B cell (primary cell): Measurements from ENCODE around the gene FEM1C. TPM values are rescaled to one million over a fixed set of nuclear protein-coding genes. Genes with fewer than 3 reads are reported as not detected.

Experiments used
- ATAC-seq: fragments of 200-7000 bp; cut with Tn5 transposase; one replicate; pipeline ENCODE4 v1.10.0; 2021; ENCODE audit warnings: low read depth, mild to moderate bottlenecking, moderate number of reproducible peaks, moderate library complexity
- CTCF ChIA-PET: fragments of 350-600 bp; sonication (Branson Sonifier 250); formaldehyde crosslinking; loops from one replicate; lab custom pipeline; 2021; ENCODE audit warnings: antibody characterized with exemption, inconsistent platforms; lab: Charles Lee
- POLR2A ChIA-PET: fragments of 350-600 bp; sonication (Branson Sonifier 250); formaldehyde crosslinking; loops from one replicate; lab custom pipeline; 2021; ENCODE audit warnings: antibody characterized with exemption; lab: Charles Lee
- DNase-seq: peaks from one replicate; pipeline ENCODE4 v3.0.0; 2013
- H2AFZ ChIP-seq: 2 replicates; pipeline ENCODE4 v1.6.1; 2012; ENCODE audit warnings: mild to moderate bottlenecking, low read depth, low read length; ENCODE audit not compliant: insufficient read depth, poor library complexity, severe bottlenecking
- H3K27ac ChIP-seq, 2 donors: 1 replicate in 1 of 2; 2 replicates in 1 of 2; pipeline ENCODE4 v1.5.1; 2012 to 2013; ENCODE audit warnings: low read length in 2 of 2, mild to moderate bottlenecking in 2 of 2, moderate library complexity in 1 of 2
- H3K27me3 ChIP-seq, 4 experiments: fragments of 200-600 bp in 1 of 4; sonication (generic) in 1 of 4; replicated peaks in 1 of 4; 1 replicate in 2 of 4; 2 replicates in 2 of 4; pipeline versions ENCODE4 v1.6.1 to v1.7.0; 2013 to 2016; ENCODE audit warnings: low read length in 3 of 4, mild to moderate bottlenecking in 2 of 4, mixed read lengths in 1 of 4, moderate library complexity in 1 of 4; ENCODE audit not compliant: insufficient read depth in 4 of 4, control insufficient read depth in 3 of 4; ENCODE audit errors: control extremely low read depth in 1 of 4
- H3K36me3 ChIP-seq, 2 experiments: replicated peaks in 1 of 2; 1 replicate in 1 of 2; 2 replicates in 1 of 2; pipeline versions ENCODE4 v1.6.1 to v1.7.1; 2013; ENCODE audit warnings: low read length in 1 of 2; ENCODE audit not compliant: insufficient read depth in 2 of 2, control insufficient read depth in 1 of 2; ENCODE audit errors: control extremely low read depth in 1 of 2, extremely low read depth in 1 of 2
- H3K4me1 ChIP-seq, 2 donors: fragments of 200-600 bp in 1 of 2; sonication (generic) in 1 of 2; 1 replicate in 1 of 2; 2 replicates in 1 of 2; pipeline versions ENCODE4 v1.5.1 to v1.6.1; 2013 to 2017; ENCODE audit warnings: low read length in 2 of 2; ENCODE audit not compliant: control insufficient read depth in 2 of 2, insufficient read depth in 2 of 2
- H3K4me2 ChIP-seq: replicated peaks from 2 replicates; pipeline ENCODE3; 2012; ENCODE audit warnings: mild to moderate bottlenecking, low read depth, low read length; ENCODE audit not compliant: poor library complexity, severe bottlenecking
- H3K4me3 ChIP-seq, 5 experiments: fragments of 200-600 bp in 1 of 5; sonication (generic) in 1 of 5; 1 replicate in 3 of 5; 2 replicates in 2 of 5; pipeline versions ENCODE4 v1.5.1 to v1.7.0; 2011 to 2016; ENCODE audit warnings: low read length in 4 of 5, mild to moderate bottlenecking in 4 of 5, low read depth in 2 of 5, control low read depth in 1 of 5, moderate library complexity in 1 of 5; ENCODE audit not compliant: insufficient read depth in 1 of 5; ENCODE audit errors: control extremely low read depth in 1 of 5, extremely low read depth in 1 of 5
- H3K79me2 ChIP-seq: fragments of 200-600 bp; sonication (generic); one replicate; pipeline ENCODE4 v1.6.0; 2016; ENCODE audit warnings: low read length; ENCODE audit not compliant: control insufficient read depth, insufficient read depth
- H3K9ac ChIP-seq: fragments of 200-600 bp; sonication (generic); 2 replicates; pipeline ENCODE4 v1.6.1; 2017; ENCODE audit warnings: mild to moderate bottlenecking, low read length, moderate library complexity
- H3K9me3 ChIP-seq, 3 donors: one replicate each; pipeline versions ENCODE4 v1.6.1 to v1.7.1; 2013; ENCODE audit warnings: low read length in 2 of 3; ENCODE audit not compliant: control insufficient read depth in 2 of 3, insufficient read depth in 1 of 3; ENCODE audit errors: control extremely low read depth in 1 of 3
- H4K20me1 ChIP-seq: 2 replicates; pipeline ENCODE4 v1.6.0; 2012; ENCODE audit warnings: mild to moderate bottlenecking, low read length; ENCODE audit not compliant: insufficient read depth, control insufficient read depth, poor library complexity, severe bottlenecking
- H3K27ac Mint-ChIP-seq: one replicate; pipeline ENCODE4 v1.8.0; 2021; ENCODE audit warnings: mixed read lengths
- H3K27me3 Mint-ChIP-seq: one replicate; pipeline ENCODE4 v1.8.0; 2021; ENCODE audit warnings: mixed read lengths
- H3K4me1 Mint-ChIP-seq: one replicate; pipeline ENCODE4 v1.8.0; 2021; ENCODE audit warnings: mixed read lengths
- H3K4me3 Mint-ChIP-seq: one replicate; pipeline ENCODE4 v1.8.0; 2021; ENCODE audit warnings: mixed read lengths
- H3K9me3 Mint-ChIP-seq: one replicate; pipeline ENCODE4 v1.8.0; 2022; ENCODE audit warnings: mixed read lengths; ENCODE audit not compliant: insufficient read depth
- CTCF ChIP-seq: fragments of 200-600 bp; IDR thresholded peaks from one replicate; pipeline ENCODE4 v1.8.0; 2022; ENCODE audit warnings: antibody characterized with exemption, mild to moderate bottlenecking
- EZH2 ChIP-seq: IDR thresholded peaks from 2 replicates; pipeline ENCODE4 v1.6.1; 2012; ENCODE audit warnings: borderline replicate concordance, low read depth, mild to moderate bottlenecking, moderate library complexity, low read length; ENCODE audit not compliant: insufficient read depth, poor library complexity, severe bottlenecking
- WGBS: methylation state at CpG from one replicate; pipeline ENCODE4 v1.1.5; 2013; ENCODE audit warnings: missing lambda C conversion rate; ENCODE audit not compliant: insufficient coverage; 5-methylcytosine and 5-hydroxymethylcytosine counted together
- intact Hi-C: fragments of 100-400 bp; cut with micrococcal nuclease; formaldehyde crosslinking; loops from one replicate; pipeline ENCODE4 v1.10.0; 2022
- polyA plus RNA-seq: library from polyadenylated mRNA; depleted of rRNA; stranded (reverse); fragments of >200 nt; gene quantifications from 2 replicates; pipeline ENCODE4 v1.2.3, GENCODE V29; 2012
- total RNA-seq, 2 donors: library from RNA; stranded (reverse); fragments of 120-200 nt in 1 of 2; gene quantifications; 1 replicate in 1 of 2; 2 replicates in 1 of 2; pipeline versions ENCODE4 v1.2.3 to v1.2.4, GENCODE V29; 2013 to 2022

FEM1C gene
- total and polyA plus RNA-seq, 2 donors (not counting 1 experiment from before 2014, with no cell fraction given): 14.9 to 18.7 TPM

GRCh38 chr5:115561176-115561575, 16.6 kb upstream of the FEM1C start:
- no peak for DNase-seq
- Histone ChIP-seq H3K36me3 (no peaks in the 10 kb centered on the region), H3K4me2 (no peak overlapping the region), H2AFZ (no peak overlapping the region), H3K4me1 (no peaks in the 10 kb centered on the region), H4K20me1 (no peaks in the 10 kb centered on the region), H3K9ac (no peak overlapping the region), H3K79me2 (no peaks in the 10 kb centered on the region), H3K9me3 (peaks cover 0 to 4% (median 0%) of the 10 kb centered on the region in 3 donors), H3K4me3 (no peak overlapping the region), H3K27me3 (no peaks in the 10 kb centered on the region), H3K27ac (no peak overlapping the region)
- 86% methylated on average over 1 of the region's 3 CpGs for WGBS
- no peaks in the 10 kb centered on the region for H3K9me3 Mint-ChIP-seq
- CTCF ChIA-PET: interaction anchor here (1.5 kb wide), 2 partner anchors 252 kb away, joined by 4 to 5 read pairs; no protein-coding TSS in a partner anchor
- H3K27ac Mint-ChIP-seq: no peak overlapping the region
- intact Hi-C loops: no loop called here
- ATAC-seq: no peak
- POLR2A ChIA-PET: no interaction called here
- no peak for TF ChIP-seq EZH2
- no peak for TF ChIP-seq CTCF
- H3K27me3 Mint-ChIP-seq: no peaks in the 10 kb centered on the region
- no peak overlapping the region for H3K4me3 Mint-ChIP-seq
- no peaks in the 10 kb centered on the region for H3K4me1 Mint-ChIP-seq

- Histone ChIP-seq H4K20me1 (no peaks in the 10 kb centered on the region), H3K79me2 (no peaks in the 10 kb centered on the region), H3K4me2 (no peak overlapping the region), H3K27me3 (no peaks in the 10 kb centered on the region), H3K4me1 (no peaks in the 10 kb centered on the region), H3K36me3 (no peaks in the 10 kb centered on the region), H3K4me3 (no peak overlapping the region), H2AFZ (no peak overlapping the region), H3K9me3 (peaks cover 0 to 4% (median 0%) of the 10 kb centered on the region in 3 donors), H3K9ac (no peak overlapping the region), H3K27ac (no peak overlapping the region)
- no peak for DNase-seq
- Mint-ChIP-seq H3K27ac (no peak overlapping the region), H3K9me3 (no peaks in the 10 kb centered on the region), H3K27me3 (no peaks in the 10 kb centered on the region), H3K4me1 (no peaks in the 10 kb centered on the region), H3K4me3 (no peak overlapping the region)
- ChIA-PET CTCF (interaction anchor here (0.7 to 1.5 kb wide), 3 partner anchors 19 to 264 kb away, joined by 3 to 4 read pairs (median 3); no protein-coding TSS in a partner anchor), POLR2A (no interaction called here)
- TF ChIP-seq EZH2: no peak
- TF ChIP-seq CTCF: no peak
- intact Hi-C loops: no loop called here
- ATAC-seq: no peak
These were observed 14.9 kb upstream of the FEM1C start for GRCh38 chr5:115559524-115559923.
